GM15510 (cell line): ENCODE results near the gene METAP2.

Experiments used
- POLR2A ChIP-seq: IDR thresholded peaks from 3 replicates; pipeline ENCODE4 v1.6.1; 2011; ENCODE audit warnings: borderline replicate concordance; ENCODE audit not compliant: insufficient read length; ENCODE audit errors: extremely low read depth

Gene METAP2

DNA sequence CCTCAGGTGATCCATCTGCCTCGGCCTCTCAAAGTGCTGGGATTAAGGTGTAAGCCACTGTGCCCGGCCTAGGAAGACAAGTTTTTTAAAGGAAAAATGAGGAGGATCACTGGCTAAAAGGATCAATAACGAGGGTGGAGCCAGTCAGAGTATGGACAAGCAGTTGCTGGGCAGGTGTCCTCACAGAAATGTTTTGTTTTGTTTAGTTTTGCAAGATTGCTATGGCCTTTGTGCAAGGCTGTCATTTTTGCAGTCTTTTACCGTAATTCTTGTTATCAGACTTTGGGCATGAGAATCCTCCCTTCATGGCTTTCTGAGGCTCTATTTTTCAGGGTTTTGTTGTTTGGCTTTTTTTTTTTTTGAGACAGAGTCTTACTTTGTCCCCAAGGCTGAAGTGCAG is 11.9 kb upstream of the METAP2 start:
- TF ChIP-seq POLR2A: no peak

DNA sequence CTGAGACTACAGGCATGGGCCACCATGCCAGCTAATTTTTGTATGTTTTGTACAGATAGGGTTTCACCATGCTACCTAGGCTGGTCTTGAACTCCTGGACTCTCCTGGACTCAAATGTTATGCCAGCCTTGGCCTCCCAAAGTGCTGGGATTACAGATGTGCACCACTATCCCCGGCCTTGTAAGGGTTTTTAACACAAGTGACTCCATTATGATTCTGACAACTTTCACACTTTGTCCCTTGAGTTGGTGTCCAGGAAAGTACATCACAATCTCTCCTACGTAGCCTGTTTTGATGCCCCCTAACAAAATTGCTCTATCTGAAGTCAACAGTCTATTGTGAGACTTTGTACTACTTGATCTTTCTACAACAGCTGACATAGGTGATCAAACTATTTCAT is 11.4 kb upstream of the METAP2 start:
- TF ChIP-seq POLR2A: no peak

DNA sequence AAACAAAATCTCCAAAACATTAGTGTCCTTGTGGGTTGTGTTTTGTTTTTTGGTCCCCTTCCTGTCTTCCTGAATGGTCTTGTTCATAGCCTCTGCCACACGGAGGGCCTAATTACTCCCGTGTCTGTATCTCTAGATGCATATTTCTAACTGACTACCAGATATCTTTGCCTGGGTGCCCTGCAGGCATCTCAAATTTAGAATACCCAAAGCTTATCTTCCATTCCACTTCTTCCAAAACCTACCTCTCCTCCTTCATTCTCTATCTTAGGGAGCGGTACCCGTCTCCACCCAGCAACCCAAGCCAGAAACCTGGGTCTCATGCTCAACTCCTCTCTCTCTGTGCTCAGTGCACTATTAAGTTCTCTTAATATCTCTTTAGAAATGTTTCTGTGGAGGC is 10.9 kb upstream of the METAP2 start:
- no peak for TF ChIP-seq POLR2A

DNA sequence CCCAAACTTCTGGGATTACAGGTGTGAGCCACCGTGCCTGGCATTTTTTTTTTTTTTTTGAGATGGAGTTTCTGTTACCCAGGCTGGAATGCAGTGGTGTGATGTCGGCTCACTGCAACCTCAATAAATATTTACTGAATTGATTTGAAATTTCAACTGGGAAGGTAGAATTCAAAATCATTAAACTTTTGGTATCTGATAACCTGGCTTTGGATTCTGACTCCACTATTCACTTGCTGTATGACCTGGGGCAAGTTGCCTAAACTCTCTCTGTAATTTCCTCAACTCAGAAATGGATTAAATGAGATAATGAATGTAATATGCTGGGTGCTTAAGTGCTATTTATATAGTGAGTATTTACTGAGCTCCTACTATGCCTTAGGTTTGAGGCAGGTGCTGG is 8.7 kb upstream of the METAP2 start:
- no peak for TF ChIP-seq POLR2A

DNA sequence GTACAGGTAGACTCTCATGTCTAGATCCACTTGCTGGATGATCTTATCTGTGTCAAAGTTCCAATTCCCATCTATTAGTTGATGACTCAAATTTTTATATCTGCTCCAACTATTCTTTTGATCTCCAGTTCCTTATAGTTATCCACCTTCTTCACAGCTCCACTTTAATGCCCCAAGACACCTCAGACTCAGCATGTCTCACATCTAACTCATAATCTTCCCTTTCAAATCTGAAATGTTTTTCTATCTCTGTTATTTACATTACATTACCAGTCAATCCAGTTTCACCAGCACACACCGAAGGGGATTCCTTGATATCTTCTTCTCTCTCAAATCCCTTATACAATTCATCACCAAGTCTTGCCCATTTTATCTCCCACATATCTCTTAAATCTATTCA is 3.7 kb upstream of the METAP2 start:
- TF ChIP-seq POLR2A: no peak

DNA sequence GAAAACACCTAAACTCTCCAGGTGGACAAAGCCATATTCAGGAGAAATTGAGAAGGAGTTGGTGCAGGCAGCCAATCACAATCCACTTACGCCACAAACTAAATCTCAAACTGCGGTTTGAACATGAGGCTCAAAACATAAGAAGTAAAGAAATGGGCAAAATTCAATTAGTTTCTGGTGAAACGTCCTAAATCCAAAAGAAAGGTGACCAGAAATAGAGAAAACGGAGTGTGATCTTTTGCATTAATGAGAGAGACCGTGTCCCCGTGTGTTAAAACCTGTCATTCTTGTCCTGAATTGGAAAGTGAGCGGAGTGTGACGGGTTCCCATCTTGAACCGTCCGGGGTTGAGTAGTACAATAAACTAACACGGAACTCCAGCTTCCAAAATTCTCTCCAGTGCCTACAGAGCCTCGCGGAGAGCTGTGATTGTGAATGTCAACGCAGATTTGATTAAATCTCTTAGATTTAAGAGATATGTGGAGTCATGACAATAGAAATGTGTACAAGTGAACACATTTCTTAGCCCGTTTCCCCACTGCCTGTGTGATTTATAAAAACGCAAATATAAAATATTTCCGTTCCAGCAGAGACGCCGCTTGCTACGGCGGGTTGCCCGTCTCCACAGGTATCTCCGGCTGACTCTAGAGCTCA is 595 bp upstream of the METAP2 start:
- no peak for TF ChIP-seq POLR2A

DNA sequence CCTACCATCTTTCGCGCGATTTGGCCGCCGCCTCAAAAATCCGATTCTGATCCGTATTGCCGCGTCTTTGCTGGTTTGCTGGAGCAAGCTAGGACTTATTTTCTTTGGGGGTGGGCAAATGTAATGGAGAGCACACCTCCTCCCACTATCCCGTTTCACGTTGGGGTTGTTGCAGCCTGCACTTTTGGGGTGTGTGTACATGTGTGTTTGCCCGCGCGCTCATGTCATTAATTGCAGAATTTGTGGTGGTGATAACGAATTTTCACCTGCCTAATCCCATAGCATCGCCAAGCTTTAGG is 657 bp downstream of the METAP2 start:
- no peak for TF ChIP-seq POLR2A

DNA sequence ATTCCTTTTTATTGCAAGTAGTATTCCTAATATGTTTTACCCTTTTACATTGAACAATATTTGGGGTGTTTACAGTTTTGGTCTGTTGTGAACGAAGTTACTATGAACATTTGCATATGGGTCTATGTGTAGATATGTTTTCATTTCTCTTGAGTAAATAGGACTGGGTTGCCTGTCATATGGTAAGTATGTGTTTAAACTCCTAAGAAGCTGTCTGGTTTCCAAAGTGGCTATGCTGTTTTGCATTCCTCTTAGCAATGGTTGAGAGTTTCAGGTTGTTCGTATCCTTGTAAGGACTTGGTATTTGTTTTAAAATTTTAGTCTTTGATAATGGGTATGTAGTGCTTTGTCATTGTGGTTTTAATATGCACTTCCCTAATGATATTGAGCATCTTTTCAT is 6.3 kb downstream of the METAP2 start:
- TF ChIP-seq POLR2A: no peak

DNA sequence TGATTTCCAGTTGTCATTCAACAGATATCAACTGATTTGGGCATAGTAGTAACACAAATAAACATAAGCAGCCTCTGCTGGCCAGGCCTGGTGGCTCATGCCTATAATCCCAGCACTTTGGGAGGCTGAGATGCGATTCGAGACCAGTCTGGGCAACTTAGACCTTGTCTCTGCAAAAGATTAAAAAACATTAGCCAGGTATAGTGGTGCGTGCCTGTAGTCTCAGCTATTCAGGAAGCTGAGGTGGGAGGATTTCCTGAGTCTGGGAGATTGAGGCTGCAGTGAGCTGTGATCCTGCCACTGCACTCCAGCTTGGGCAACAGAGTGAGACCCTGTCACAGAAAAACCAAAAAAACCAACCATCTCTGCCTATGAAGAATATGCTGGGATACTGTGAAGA is 7.1 kb downstream of the METAP2 start:
- no peak for TF ChIP-seq POLR2A

DNA sequence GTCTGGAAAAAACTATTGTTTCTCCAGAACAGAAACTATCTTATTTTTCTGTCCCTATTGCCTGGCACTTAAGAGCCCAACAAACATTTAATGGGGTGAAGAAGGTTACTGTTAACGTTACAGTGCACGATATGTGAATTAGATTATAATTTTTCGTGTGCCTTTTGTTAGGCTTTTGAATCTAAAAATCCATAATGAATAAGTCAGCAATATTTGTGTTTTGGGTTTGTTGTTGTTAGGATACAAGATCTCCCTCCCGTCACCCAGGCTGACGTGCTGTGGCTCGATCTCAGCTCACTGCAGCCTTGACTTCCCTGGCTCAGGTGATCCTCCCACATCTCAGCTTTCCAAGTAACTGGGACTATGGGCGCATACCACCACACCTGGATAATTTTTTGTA is 7.9 kb downstream of the METAP2 start:
- no peak for TF ChIP-seq POLR2A

DNA sequence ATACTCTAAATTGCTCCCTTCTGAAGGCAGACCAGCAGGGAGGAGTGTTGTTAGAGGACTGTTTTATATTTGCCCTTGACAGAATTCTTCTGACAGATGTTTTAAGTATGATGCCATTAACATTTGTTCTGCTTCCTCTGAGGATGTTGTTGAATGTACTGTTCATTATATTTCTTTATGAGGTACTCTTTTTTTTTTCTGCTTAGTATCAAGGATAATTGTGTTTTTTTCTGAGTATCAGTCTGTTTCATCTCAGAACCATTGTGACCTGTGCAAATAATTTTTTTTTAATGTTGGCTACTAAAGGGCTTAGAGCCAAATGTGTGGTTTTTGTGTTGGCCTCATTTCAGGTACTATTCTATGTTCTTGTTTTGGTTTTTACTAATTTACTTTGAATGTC is 10.6 kb downstream of the METAP2 start:
- no peak for TF ChIP-seq POLR2A

DNA sequence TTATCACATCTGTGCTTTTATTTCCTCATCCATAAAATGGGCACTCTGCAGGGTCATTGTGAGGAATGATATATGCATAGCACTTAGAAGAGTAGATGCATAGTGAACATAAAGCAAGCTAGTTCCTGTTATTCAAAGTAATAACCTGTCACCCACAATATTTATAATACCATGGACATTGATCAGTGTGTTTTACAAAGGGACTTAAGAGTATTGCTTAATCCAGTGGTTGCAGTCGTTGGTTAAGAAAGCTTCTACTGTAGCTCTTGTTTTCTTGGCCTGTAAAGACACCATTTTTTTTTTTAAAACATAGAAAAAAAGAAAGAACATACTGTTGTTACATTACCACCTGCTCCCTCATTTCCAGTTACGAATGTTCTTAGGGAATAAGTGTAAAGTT is 13.1 kb downstream of the METAP2 start:
- no peak for TF ChIP-seq POLR2A

DNA sequence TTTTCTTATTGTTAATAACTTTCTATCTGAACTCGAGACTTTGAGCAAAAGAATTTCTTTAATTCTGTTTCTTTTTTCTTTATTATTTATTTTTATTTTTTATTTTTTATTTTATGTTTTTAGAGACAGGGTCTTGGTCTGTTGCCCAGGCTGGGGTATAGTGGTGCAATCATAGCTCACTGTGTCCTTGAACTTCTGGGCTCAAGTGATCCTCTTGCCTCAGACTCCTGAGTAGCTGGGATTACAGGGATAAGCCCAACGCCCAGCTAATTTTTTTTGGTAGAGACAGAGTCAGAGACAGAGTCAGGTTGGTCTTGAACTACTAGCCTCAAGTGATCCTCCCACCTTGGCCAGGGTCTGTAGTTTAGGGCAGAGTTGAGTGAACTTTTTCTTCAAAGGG is 18.5 kb downstream of the METAP2 start:
- no peak for TF ChIP-seq POLR2A

DNA sequence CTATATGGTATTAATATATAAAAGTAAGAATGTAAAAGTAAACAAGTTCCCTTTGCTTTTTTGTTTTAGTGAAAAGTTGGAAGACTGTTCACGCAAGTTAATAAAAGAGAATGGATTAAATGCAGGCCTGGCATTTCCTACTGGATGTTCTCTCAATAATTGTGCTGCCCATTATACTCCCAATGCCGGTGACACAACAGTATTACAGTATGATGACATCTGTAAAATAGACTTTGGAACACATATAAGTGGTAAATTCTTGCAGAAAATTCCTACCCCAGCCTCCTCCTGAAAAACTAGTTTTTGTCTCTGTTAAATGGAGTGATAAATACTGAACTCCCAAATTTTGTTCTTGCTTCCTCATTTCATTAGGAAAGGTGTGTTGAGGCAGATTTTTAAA is 20.9 kb downstream of the METAP2 start:
- no peak for TF ChIP-seq POLR2A

DNA sequence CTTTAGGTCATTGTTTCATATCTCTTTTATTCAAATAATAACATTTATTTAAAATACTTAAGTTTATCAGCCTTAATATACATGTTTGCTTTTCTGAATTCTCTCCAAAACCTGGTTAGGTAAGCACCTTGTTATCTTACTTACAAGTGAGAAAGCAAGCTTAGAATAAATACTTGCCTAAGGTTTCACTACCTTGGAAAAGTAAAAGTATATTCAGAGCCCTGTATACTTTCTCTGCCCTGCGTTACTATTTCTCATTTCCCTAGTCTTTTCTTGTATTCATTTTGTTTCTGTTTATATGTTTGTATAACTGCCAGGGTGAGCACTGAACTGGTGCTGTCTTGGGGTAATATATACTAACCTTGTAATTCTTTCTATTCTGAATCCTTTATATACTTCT is 21.5 kb downstream of the METAP2 start:
- no peak for TF ChIP-seq POLR2A

DNA sequence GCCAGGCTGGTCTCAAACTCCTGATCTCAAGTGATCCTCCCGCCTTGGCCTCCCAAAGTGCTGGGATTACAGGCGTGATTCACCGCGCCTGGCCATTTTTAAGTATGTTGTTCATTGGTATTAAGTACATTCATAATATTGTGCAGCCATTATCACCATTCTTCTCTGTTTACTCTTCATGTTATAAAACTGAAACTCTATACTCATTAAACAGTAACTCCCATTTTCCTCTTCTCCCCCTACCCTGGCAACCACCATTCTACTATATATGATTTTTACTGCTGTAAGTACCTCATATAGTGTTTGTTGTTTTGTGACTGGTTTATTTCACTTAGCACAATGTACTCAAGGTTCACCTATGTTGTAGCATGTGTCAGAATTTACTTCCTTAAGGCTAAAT is 23.1 kb downstream of the METAP2 start:
- TF ChIP-seq POLR2A: no peak

DNA sequence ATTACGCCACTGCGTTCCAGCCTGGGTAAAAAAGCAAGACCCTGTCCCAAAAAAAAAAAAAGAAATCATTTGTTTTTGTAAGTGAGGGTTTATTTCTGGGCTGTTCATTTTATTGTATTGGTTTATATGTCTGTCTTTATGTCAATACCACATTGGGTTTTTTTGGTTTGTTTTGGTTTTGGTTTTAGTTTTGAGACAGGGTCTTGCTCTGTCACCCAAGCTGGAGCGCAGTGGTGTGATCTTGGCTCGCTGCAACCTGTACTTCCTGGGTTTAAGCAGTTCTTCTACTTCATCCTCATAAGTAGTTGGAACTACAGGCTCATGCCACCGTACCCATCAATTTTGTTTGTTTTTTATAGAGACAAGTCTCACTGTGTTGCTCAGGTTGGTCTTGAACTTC is 25.0 kb downstream of the METAP2 start:
- no peak for TF ChIP-seq POLR2A

DNA sequence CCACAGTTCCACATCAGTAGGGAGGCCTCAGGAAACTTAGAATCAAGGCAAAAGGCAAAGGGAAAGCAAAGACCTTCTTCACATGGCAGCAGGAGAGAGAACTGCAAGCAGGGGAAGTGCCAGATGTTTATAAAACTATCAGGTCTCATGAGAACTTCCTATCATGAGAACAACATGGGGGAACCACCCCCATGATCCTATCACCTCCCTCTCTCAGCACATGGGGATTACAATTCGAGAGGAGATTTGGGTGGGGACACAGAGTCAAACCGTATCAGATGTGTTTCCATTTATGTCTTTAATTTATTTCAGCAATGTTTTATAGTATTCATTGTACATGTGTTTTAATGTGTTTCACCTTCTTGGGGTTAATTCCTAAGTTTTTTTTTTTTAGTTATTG is 25.8 kb downstream of the METAP2 start:
- no peak for TF ChIP-seq POLR2A

DNA sequence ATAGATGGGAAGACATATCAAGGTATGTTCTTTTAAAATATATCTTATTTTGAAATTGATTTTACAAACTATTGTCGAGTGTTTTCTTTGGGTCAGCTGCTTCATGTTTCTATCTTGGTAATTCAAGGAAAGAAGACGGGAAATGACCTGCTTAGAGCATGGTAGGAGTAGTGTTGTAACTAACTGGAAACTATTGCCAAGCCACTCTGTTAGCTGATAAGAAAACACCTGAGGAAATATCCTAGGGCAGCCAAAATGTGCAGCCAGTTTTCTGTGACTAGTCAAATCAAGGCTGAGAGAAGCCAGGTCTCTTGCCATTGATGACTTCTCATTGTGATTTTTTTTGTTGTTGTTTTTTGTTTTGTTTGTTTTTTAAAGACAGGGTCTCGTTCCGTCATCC is 30.2 kb downstream of the METAP2 start:
- no peak for TF ChIP-seq POLR2A

DNA sequence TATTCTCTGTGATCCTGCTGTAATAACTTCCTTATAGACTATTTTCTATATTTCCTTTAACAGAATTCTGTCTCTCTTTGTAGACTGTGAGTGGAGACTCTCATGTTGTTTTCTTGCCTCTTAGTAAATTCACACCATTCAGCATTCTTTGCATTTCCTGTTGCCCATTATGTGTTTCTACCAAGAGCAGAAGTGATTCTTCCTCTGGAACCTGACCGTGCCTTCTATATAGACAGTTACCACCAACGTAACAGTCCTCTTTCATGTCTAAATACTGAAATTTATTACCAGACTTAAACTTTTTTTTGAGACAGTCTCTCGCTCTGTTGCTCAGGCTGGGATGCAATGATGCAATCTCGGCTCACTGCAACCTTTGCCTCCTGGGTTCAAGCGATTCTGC is 31.1 kb downstream of the METAP2 start:
- no peak for TF ChIP-seq POLR2A
